Colonic mucosa (tissue), 4 donors: ENCODE measurements around the gene DCLK3. TPM values are rescaled to one million over a fixed set of nuclear protein-coding genes. Genes with fewer than 3 reads are reported as not detected.

Experiments used
- DNase-seq: peaks from one replicate; pipeline ENCODE4 v3.0.0-alpha.2; 2020
- H3K27ac ChIP-seq: fragments of 200-600 bp; one replicate; pipeline ENCODE4 v1.8.0; 2021
- H3K27me3 ChIP-seq: fragments of 200-600 bp; one replicate; pipeline ENCODE4 v1.8.0; 2021
- H3K36me3 ChIP-seq: fragments of 200-600 bp; one replicate; pipeline ENCODE4 v1.8.0; 2021
- H3K4me1 ChIP-seq: fragments of 200-600 bp; one replicate; pipeline ENCODE4 v1.8.0; 2021; ENCODE audit warnings: mild to moderate bottlenecking
- H3K4me3 ChIP-seq: fragments of 200-600 bp; one replicate; pipeline ENCODE4 v1.8.0; 2021
- H3K9ac ChIP-seq, 2 donors: one replicate each; pipeline ENCODE4 v1.7.0; 2013; ENCODE audit warnings: control low read depth in 2 of 2, low read depth in 2 of 2, low read length in 2 of 2
- H3K9me3 ChIP-seq: fragments of 200-600 bp; one replicate; pipeline ENCODE4 v1.8.0; 2021
- intact Hi-C: fragments of 100-400 bp; cut with DNase I; formaldehyde crosslinking; loops from one replicate; pipeline ENCODE4 v1.14.1; 2022
- total RNA-seq, 2 donors: library from RNA; stranded (reverse); fragmentation: NEBNext Ultra II Directional in 1 of 2; extraction: Animal tissue kit (Norgen Biotek cat#: 25700) in 1 of 2; gene quantifications; one replicate each; pipeline ENCODE4 v1.2.1, GENCODE V29; 2021
- TF ChIP-seq, protein P1 (sequence below): fragments of 200-600 bp; IDR thresholded peaks from one replicate; pipeline ENCODE4 v1.8.0; 2022; ENCODE audit warnings: antibody characterized with exemption, mild to moderate bottlenecking
- donor health status: healthy.
- donor health status: DM: no; HTN: no; CAD: no.
- donor health status: DM: no; HTN: no; CAD: no.

Gene DCLK3
- total RNA-seq, 2 donors from 2014 or later: 0.11 TPM; not detected in 1

DNA sequence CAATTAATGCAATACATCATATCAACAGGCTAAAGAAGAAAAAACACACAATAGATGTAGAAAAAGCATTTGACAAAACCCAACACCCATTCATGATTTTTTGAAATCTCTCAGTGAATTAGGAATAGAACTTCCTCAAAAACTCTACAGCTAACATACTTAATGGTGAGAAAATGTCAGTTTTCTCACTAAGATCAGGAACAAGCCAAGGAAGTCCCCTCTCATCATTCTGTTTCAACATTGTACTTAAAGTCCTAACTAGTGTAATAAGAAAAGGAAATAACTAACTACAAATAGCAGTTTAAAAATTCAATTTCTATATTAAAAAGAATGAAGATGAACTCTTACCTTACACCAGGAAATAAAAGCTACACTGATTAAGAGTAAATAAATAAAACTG lies 77.8 kb downstream of the DCLK3 start:
- DNase-seq: no peak
- Histone ChIP-seq H3K9me3 (no peaks in the 10 kb centered on the region), H3K9ac (no peak overlapping the region), H3K27me3 (no peaks in the 10 kb centered on the region), H3K27ac (no peak overlapping the region), H3K36me3 (no peaks in the 10 kb centered on the region), H3K4me3 (no peak overlapping the region), H3K4me1 (no peaks in the 10 kb centered on the region)
- TF ChIP-seq, protein P1, sequence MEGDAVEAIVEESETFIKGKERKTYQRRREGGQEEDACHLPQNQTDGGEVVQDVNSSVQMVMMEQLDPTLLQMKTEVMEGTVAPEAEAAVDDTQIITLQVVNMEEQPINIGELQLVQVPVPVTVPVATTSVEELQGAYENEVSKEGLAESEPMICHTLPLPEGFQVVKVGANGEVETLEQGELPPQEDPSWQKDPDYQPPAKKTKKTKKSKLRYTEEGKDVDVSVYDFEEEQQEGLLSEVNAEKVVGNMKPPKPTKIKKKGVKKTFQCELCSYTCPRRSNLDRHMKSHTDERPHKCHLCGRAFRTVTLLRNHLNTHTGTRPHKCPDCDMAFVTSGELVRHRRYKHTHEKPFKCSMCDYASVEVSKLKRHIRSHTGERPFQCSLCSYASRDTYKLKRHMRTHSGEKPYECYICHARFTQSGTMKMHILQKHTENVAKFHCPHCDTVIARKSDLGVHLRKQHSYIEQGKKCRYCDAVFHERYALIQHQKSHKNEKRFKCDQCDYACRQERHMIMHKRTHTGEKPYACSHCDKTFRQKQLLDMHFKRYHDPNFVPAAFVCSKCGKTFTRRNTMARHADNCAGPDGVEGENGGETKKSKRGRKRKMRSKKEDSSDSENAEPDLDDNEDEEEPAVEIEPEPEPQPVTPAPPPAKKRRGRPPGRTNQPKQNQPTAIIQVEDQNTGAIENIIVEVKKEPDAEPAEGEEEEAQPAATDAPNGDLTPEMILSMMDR: no peak
- intact Hi-C loops: no loop called here

DNA sequence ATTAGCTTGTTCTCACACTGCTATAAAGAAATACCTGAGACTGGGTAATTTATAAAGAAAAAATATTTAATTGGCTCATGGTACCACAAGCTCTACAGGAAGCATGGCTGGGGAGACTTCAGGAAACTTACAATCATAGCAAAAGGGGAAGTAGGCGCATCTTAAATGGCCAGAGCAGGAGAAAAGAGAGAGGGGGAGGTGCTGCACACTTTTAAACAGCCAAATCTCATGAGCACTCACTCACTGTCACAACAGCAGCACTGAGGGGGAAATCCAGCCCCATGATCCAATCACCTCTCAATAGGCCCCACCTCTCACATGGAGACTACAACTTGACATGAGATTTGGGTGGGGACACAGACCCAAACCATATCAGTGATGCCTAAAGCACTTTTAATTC lies 82.5 kb downstream of the DCLK3 start:
- Histone ChIP-seq H3K4me1 (no peaks in the 10 kb centered on the region), H3K36me3 (no peaks in the 10 kb centered on the region), H3K9ac (no peak overlapping the region), H3K9me3 (no peaks in the 10 kb centered on the region), H3K27me3 (no peaks in the 10 kb centered on the region), H3K27ac (no peak overlapping the region), H3K4me3 (no peak overlapping the region)
- intact Hi-C loops: no loop called here
- TF ChIP-seq, protein P1: no peak
- DNase-seq: no peak

DNA sequence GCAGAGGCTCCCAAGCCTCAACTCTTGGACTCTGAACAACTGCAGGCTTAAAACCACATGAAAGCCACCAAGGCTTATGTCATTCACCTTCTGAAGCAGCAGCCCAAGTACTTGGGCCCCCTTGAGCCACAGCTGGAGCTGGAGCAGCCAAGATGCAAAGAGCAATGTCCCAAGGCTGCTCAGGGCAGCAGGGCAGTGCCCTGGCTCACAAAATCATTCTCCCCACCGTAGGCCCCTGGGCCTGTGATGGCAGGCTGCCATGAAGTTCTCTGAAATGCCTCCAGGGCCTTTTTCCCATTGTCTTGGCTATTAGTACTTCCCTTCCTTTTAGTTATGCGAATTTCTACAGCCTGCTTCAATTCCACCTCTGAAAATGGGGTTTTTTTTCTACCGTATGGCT lies 83.4 kb downstream of the DCLK3 start:
- no peak for DNase-seq
- intact Hi-C loops: no loop called here
- no peak overlapping the region for H3K27ac ChIP-seq
- H3K4me3 ChIP-seq: no peak overlapping the region
- no peaks in the 10 kb centered on the region for H3K27me3 ChIP-seq
- H3K9ac ChIP-seq: no peak overlapping the region
- H3K9me3 ChIP-seq: no peaks in the 10 kb centered on the region
- no peaks in the 10 kb centered on the region for H3K36me3 ChIP-seq
- no peaks in the 10 kb centered on the region for H3K4me1 ChIP-seq
- TF ChIP-seq, protein P1: no peak

DNA sequence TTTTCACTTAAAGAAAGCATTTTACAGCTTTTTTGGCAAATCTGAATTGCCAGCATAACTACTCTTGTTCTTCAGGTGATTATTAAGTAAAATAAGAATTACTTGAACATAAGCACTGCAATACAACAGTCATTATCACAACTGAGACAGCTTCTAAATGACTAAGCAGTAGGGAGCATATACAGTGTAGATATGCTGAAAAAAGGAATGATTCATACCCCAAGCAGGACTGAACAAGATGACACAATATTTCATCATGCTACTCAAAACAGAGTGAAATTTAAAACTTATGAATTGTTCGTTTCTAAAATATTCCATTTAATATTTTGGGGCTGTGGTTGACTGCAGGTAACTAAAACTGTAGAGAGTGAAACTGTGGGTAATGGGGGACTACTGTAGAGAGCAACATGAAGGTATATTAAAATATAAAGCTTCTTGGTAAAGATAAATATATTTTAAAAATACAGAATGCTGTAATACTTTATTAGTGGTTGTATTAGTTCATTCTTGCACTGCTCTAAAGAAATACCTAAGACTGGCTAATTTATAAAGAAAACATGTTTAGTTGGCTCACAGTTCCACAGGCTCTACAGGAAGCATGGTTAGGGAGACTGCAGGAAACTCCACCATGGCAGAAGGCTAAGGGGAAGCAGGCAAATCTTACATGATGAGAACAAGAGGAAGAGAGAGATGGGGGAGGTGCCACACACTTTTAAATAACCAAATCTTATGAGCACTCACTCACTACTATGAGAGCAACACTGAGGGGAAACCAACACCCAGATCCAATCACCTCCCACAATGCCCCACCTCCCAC lies 84.8 kb downstream of the DCLK3 start:
- Histone ChIP-seq H3K9ac (no peak overlapping the region), H3K27me3 (no peaks in the 10 kb centered on the region), H3K36me3 (no peaks in the 10 kb centered on the region), H3K27ac (no peak overlapping the region), H3K4me1 (no peaks in the 10 kb centered on the region), H3K4me3 (no peak overlapping the region), H3K9me3 (no peaks in the 10 kb centered on the region)
- no peak for DNase-seq
- intact Hi-C loops: no loop called here
- TF ChIP-seq, protein P1: no peak

DNA sequence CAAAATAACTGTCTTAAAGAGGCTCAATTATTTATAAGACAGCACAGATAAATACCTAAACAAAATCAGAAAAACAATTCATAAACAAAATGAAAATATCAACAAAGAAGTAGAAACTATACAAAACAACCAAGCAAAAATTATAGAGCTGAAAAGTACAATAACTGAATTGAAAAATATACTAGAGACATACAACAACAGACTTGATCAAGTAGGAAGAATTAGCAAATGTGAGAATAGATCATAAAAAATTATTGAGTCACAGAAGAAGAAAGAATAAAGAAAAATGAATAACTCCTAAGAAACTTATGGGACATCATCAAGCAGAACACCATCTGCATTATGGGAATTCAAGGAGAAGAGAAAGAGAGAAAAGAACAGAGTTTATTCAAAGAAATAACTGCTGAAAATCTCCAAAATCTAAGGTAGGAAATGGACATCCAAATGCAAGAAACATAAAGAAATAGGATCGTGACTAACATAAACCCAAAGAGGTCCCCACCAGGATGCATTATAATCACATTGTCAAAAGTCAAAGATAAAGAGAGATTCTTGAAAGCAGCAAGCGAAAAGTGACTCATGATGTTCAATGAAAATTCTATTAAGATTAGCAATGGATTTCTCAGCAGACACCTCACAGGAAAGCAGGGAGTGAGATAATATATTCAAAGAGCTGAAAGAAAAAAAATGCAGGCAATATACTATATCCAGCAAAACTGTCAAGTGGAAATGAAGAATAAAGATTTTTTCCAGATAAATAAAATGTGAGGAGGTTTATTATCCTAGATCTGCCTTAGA lies 85.9 kb downstream of the DCLK3 start:
- DNase-seq: no peak
- Histone ChIP-seq H3K4me3 (no peak overlapping the region), H3K27ac (no peak overlapping the region), H3K9me3 (no peaks in the 10 kb centered on the region), H3K9ac (no peak overlapping the region), H3K27me3 (no peaks in the 10 kb centered on the region), H3K36me3 (no peaks in the 10 kb centered on the region), H3K4me1 (no peaks in the 10 kb centered on the region)
- intact Hi-C loops: no loop called here
- TF ChIP-seq, protein P1: no peak
